IMR-90 (cell line): ENCODE results near the gene FLT4. TPM values are rescaled to one million over a fixed set of nuclear protein-coding genes. Genes with fewer than 3 reads are reported as not detected.

Experiments used
- ATAC-seq: fragments of 200-7000 bp; cut with Tn5 transposase; 2 replicates; pipeline ENCODE4 v1.9.1; 2020; ENCODE audit warnings: low read depth, mild to moderate bottlenecking, moderate library complexity
- BruUV-seq: library from RNA; stranded (reverse); fragments of 400-500 nt; replicated peaks from 2 replicates; lab custom pipeline; 2021; lab: Mats Ljungman, UMichigan
- CTCF ChIA-PET: fragments of 300-600 bp; formaldehyde crosslinking; extraction: SDS; loops from one replicate; lab custom pipeline; 2021; ENCODE audit warnings: antibody characterized with exemption; lab: Yijun Ruan, JAX
- POLR2A ChIA-PET: fragments of 300-600 bp; sonication (Branson Sonifier 250); formaldehyde crosslinking; loops from one replicate; lab custom pipeline; 2022; ENCODE audit warnings: antibody characterized with exemption; ENCODE audit not compliant: unreplicated experiment; lab: Charles Lee
- DNase-seq: peaks from one replicate; pipeline ENCODE4 v3.0.0; 2013
- H2AFZ ChIP-seq: replicated peaks from 2 replicates; pipeline ENCODE3; 2013; ENCODE audit warnings: low read length, mild to moderate bottlenecking; ENCODE audit not compliant: poor library complexity
- H2AK5ac ChIP-seq: 2 replicates; pipeline ENCODE4 v1.6.1; 2013; ENCODE audit warnings: low read depth, low read length, inconsistent platforms
- H2AK9ac ChIP-seq: replicated peaks from 2 replicates; pipeline ENCODE3; 2013; ENCODE audit warnings: mild to moderate bottlenecking, low read depth, low read length, moderate library complexity; ENCODE audit not compliant: poor library complexity
- H2BK120ac ChIP-seq: 2 replicates; pipeline ENCODE4 v1.6.1; 2013; ENCODE audit warnings: low read depth, low read length, inconsistent platforms
- H2BK15ac ChIP-seq: 3 replicates; pipeline ENCODE4 v1.6.1; 2013; ENCODE audit warnings: low read depth, low read length, inconsistent platforms
- H2BK20ac ChIP-seq: 2 replicates; pipeline ENCODE4 v1.6.1; 2013; ENCODE audit warnings: low read depth, mild to moderate bottlenecking, inconsistent platforms, low read length, moderate library complexity
- H2BK5ac ChIP-seq: 2 replicates; pipeline ENCODE4 v1.6.1; 2013; ENCODE audit warnings: mild to moderate bottlenecking, low read depth, low read length, inconsistent platforms; ENCODE audit not compliant: poor library complexity, severe bottlenecking
- H3K14ac ChIP-seq: replicated peaks from 2 replicates; pipeline ENCODE4 v1.6.1; 2013; ENCODE audit warnings: low read depth, low read length, inconsistent platforms
- H3K18ac ChIP-seq: 2 replicates; pipeline ENCODE4 v1.6.1; 2013; ENCODE audit warnings: low read depth, low read length, control low read depth
- H3K23ac ChIP-seq: 2 replicates; pipeline ENCODE4 v1.6.1; 2013; ENCODE audit warnings: low read depth, low read length, inconsistent platforms
- H3K27ac ChIP-seq: 2 replicates; pipeline ENCODE4 v1.5.1; 2013; ENCODE audit warnings: mild to moderate bottlenecking, control low read depth, low read length; ENCODE audit not compliant: insufficient read depth
- H3K27me3 ChIP-seq: 2 replicates; pipeline ENCODE4 v1.6.1; 2013; ENCODE audit warnings: low read length; ENCODE audit not compliant: control insufficient read depth, insufficient read depth
- H3K36me3 ChIP-seq: 2 replicates; pipeline ENCODE4 v1.6.1; 2013; ENCODE audit warnings: low read length, mixed read lengths; ENCODE audit not compliant: control insufficient read depth, insufficient read depth
- H3K4ac ChIP-seq: 2 replicates; pipeline ENCODE4 v1.6.1; 2013; ENCODE audit warnings: low read depth, low read length, inconsistent platforms
- H3K4me1 ChIP-seq: 2 replicates; pipeline ENCODE4 v1.6.1; 2013; ENCODE audit warnings: low read length, mixed read lengths; ENCODE audit not compliant: control insufficient read depth, insufficient read depth
- H3K4me2 ChIP-seq: 2 replicates; pipeline ENCODE4 v1.6.1; 2013; ENCODE audit warnings: low read depth, mild to moderate bottlenecking, control low read depth, low read length, moderate library complexity
- H3K4me3 ChIP-seq: 2 replicates; pipeline ENCODE4 v1.5.1; 2013; ENCODE audit warnings: low read depth, mild to moderate bottlenecking, control low read depth, low read length, moderate library complexity; ENCODE audit not compliant: insufficient read depth
- H3K56ac ChIP-seq: 2 replicates; pipeline ENCODE4 v1.6.1; 2013; ENCODE audit warnings: low read length, inconsistent platforms; ENCODE audit not compliant: insufficient read depth; ENCODE audit errors: extremely low read depth
- H3K79me1 ChIP-seq, 2 experiments: 2 replicates each; pipeline ENCODE4 v1.6.1; 2013; ENCODE audit warnings: low read length in 2 of 2, inconsistent platforms in 1 of 2, low read depth in 1 of 2
- H3K9ac ChIP-seq: 2 replicates; pipeline ENCODE4 v1.6.1; 2013; ENCODE audit warnings: low read depth, low read length, control low read depth
- H3K9me1 ChIP-seq: 2 replicates; pipeline ENCODE4 v1.6.1; 2013; ENCODE audit warnings: low read length, inconsistent platforms; ENCODE audit not compliant: insufficient read depth
- H3K9me3 ChIP-seq: 2 replicates; pipeline ENCODE4 v1.6.1; 2013; ENCODE audit warnings: low read length; ENCODE audit not compliant: control insufficient read depth, insufficient read depth
- H4K20me1 ChIP-seq: 2 replicates; pipeline ENCODE4 v1.6.1; 2013; ENCODE audit warnings: low read length, inconsistent platforms; ENCODE audit not compliant: insufficient read depth
- H4K5ac ChIP-seq: 2 replicates; pipeline ENCODE4 v1.6.1; 2013; ENCODE audit warnings: mild to moderate bottlenecking, low read depth, low read length, control low read depth
- H4K8ac ChIP-seq, 2 experiments: 2 replicates each; pipeline ENCODE4 v1.6.1; 2013; ENCODE audit warnings: low read depth in 2 of 2, low read length in 2 of 2, control low read depth in 1 of 2, inconsistent platforms in 1 of 2
- H4K91ac ChIP-seq: 2 replicates; pipeline ENCODE4 v1.6.1; 2013; ENCODE audit warnings: low read depth, low read length, inconsistent platforms; ENCODE audit not compliant: insufficient read depth
- CEBPB ChIP-seq: IDR thresholded peaks from 2 replicates; pipeline ENCODE4 v1.6.1; 2012; ENCODE audit warnings: low read depth, low read length, improper control_type of control experiment
- MAFK ChIP-seq: IDR thresholded peaks from 2 replicates; pipeline ENCODE4 v1.6.1; 2012; ENCODE audit warnings: low read depth, low read length, improper control_type of control experiment
- MXI1 ChIP-seq: IDR thresholded peaks from 2 replicates; pipeline ENCODE4 v1.6.1; 2012; ENCODE audit warnings: low read depth, mild to moderate bottlenecking, low read length, moderate library complexity, borderline replicate concordance
- NFE2L2 ChIP-seq: fragments of 150-350 bp; IDR thresholded peaks from 2 replicates; pipeline ENCODE4 v1.6.1; 2016; ENCODE audit warnings: low read depth, mild to moderate bottlenecking, low read length
- RFX5 ChIP-seq: IDR thresholded peaks from 2 replicates; pipeline ENCODE4 v1.8.0; 2012; ENCODE audit warnings: low read depth, mild to moderate bottlenecking, low read length, moderate library complexity
- SMC3 ChIP-seq: fragments of 150-350 bp; IDR thresholded peaks from 2 replicates; pipeline ENCODE4 v1.6.1; 2016; ENCODE audit warnings: low read depth, mild to moderate bottlenecking, antibody characterized with exemption, low read length, moderate library complexity
- USF2 ChIP-seq: fragments of 150-350 bp; IDR thresholded peaks from 2 replicates; pipeline ENCODE4 v1.6.1; 2017; ENCODE audit warnings: mild to moderate bottlenecking, antibody characterized with exemption, low read length, low read depth
- WGBS, 2 experiments: methylation state at CpG; one replicate each; pipeline versions ENCODE4 v1.1.5 to v1.1.7; 2013; ENCODE audit warnings: missing lambda C conversion rate in 2 of 2; ENCODE audit not compliant: insufficient read length in 1 of 2; ENCODE audit errors: extremely low coverage in 2 of 2; 5-methylcytosine and 5-hydroxymethylcytosine counted together
- dilution Hi-C: fragments of 300-500 bp; cut with HindIII; formaldehyde crosslinking; loops from one replicate; pipeline ENCODE4 v1.14.3; 2018; ENCODE audit warnings: low sequenced_read_pairs; ENCODE audit not compliant: unreplicated experiment
- in situ Hi-C: fragments of 300-500 bp; cut with MboI; formaldehyde crosslinking; loops from 3 replicates; pipeline ENCODE4 v1.14.3; 2019; ENCODE audit warnings: low sequenced_read_pairs, inconsistent platforms, mixed read lengths
- intact Hi-C: fragments of 100-400 bp; cut with micrococcal nuclease; formaldehyde crosslinking; loops from 2 replicates; pipeline ENCODE4 v1.10.0; 2022
- polyA plus RNA-seq, 3 experiments: library from polyadenylated mRNA; depleted of rRNA; stranded (reverse); fragments of >200 nt; gene quantifications; 2 replicates each; pipeline ENCODE4 v1.2.3, GENCODE V29; 2012; ENCODE audit warnings: low replicate concordance in 1 of 3
- total RNA-seq: library from RNA; depleted of rRNA; stranded (reverse); fragments of >200 nt; gene quantifications from 2 replicates; pipeline ENCODE4 v1.2.3, GENCODE V29; 2012
- TF ChIP-seq, protein P1 (sequence below): conservative IDR thresholded peaks from 2 replicates; pipeline ENCODE4 v1.5.1; 2012; ENCODE audit warnings: mild to moderate bottlenecking, low read depth, low read length, improper control_type of control experiment

Gene FLT4
- total and polyA plus RNA-seq, 2 of the 4 experiments (the other 2 are of a cell fraction) = under 0.01 to 0.07 TPM

- no TSS peak for BruUV-seq
- POLR2A ChIA-PET = no interaction called here
Observed at GRCh38 chr5:180690562-180690961, 41.2 kb upstream of the FLT4 start.

More at GRCh38 chr5:180690562-180690961, 41.2 kb upstream of the FLT4 start:
- Histone ChIP-seq H3K4me2 (no peak overlapping the region), H2AFZ (no peak overlapping the region), H2AK5ac (no peak overlapping the region), H3K4ac (no peak overlapping the region), H2AK9ac (no peak overlapping the region), H4K20me1 (no peaks in the 10 kb centered on the region), H3K9me3 (no peaks in the 10 kb centered on the region), H3K79me1 (no peaks in the 10 kb centered on the region), H3K27ac (no peak overlapping the region), H2BK120ac (no peak overlapping the region), H3K9me1 (no peaks in the 10 kb centered on the region), H2BK20ac (no peak overlapping the region), H3K18ac (no peak overlapping the region), H3K14ac (no peak overlapping the region), H3K9ac (no peak overlapping the region), H2BK5ac (no peak overlapping the region), H3K4me1 (no peaks in the 10 kb centered on the region), H4K5ac (no peak overlapping the region), H4K91ac (no peak overlapping the region), H4K8ac (no peak overlapping the region), H3K27me3 (peaks cover 6% of the 10 kb centered on the region), H3K4me3 (no peak overlapping the region), H3K56ac (no peak overlapping the region), H2BK15ac (no peak overlapping the region), H3K23ac (no peak overlapping the region), H3K36me3 (no peaks in the 10 kb centered on the region)
- TF ChIP-seq RFX5 (no peak), MAFK (no peak), SMC3 (no peak), MXI1 (no peak), NFE2L2 (no peak), USF2 (no peak), CEBPB (no peak)
- TF ChIP-seq, protein P1, sequence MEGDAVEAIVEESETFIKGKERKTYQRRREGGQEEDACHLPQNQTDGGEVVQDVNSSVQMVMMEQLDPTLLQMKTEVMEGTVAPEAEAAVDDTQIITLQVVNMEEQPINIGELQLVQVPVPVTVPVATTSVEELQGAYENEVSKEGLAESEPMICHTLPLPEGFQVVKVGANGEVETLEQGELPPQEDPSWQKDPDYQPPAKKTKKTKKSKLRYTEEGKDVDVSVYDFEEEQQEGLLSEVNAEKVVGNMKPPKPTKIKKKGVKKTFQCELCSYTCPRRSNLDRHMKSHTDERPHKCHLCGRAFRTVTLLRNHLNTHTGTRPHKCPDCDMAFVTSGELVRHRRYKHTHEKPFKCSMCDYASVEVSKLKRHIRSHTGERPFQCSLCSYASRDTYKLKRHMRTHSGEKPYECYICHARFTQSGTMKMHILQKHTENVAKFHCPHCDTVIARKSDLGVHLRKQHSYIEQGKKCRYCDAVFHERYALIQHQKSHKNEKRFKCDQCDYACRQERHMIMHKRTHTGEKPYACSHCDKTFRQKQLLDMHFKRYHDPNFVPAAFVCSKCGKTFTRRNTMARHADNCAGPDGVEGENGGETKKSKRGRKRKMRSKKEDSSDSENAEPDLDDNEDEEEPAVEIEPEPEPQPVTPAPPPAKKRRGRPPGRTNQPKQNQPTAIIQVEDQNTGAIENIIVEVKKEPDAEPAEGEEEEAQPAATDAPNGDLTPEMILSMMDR = no peak
- no peak for DNase-seq
- CTCF ChIA-PET = no interaction called here
- in situ Hi-C loops (no loop called here), intact Hi-C loops (no loop called here), dilution Hi-C loops (no loop called here)
- no peak for ATAC-seq
- no CpG with 5 or more reads among the region's 6 CpGs for WGBS, 2 experiments
